Midbrain (tissue), 1 donor: Measurements from ENCODE around the gene STK36.

ENCODE experiments used
- DNase-seq: peaks from one replicate; lab custom pipeline; 2025; lab: John Stamatoyannopoulos, UW

The STK36 gene

DNA sequence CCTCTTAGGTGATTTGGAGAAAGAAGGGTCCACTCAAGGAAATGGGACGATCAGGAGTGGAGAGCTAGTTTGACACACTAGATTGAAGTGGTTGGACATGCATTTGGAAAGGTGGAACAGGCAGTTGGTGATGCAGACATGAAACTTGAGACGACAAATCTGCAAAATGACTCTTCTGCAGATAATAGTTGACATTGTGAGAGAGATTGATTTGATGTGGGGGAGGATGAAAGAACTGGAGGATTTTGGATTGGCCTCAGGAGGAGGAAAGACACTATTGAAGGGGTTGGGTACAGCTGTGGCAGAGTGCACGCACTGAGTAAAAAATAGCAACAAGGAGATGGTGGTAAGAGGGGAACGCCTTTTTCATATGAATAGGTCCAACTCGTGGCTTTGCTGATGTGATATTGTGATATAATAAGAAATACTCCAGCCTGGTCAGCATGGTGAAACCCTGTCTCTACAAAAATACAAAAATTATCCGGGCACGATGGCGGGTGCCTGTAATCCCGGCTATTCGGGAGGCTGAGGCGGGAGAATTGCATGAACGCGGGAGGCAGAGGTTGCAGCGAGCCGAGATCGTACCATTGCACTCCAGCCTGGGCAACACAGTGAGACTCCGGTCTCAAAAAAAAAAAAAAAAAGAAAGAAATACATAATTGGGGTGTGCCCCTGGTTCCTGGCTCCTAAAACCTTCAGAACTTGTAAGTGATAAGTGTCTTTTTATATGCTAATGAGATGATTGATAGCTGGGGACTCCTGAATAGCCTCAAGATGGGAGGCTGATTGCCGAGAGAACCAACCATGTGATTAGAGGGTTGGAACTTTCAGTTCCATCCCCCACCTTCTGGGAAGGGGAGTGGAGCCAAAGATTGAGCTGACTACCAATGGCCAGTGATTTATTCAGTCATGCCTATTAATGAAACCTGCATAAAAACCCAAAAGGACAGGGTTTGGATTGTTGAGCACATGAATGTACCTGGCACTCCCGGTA is 48.5 kb downstream of the STK36 start:
- no peak for DNase-seq

GRCh38 chr2:218721488-218721887 is 49.6 kb downstream of the STK36 start:
- no peak for DNase-seq

- no peak for DNase-seq
These were observed 50.0 kb downstream of the STK36 start for GRCh38 chr2:218721934-218722333.

GRCh38 chr2:218722419-218722818 is 50.5 kb downstream of the STK36 start:
- no peak for DNase-seq

- DNase-seq: no peak
These were observed 51.2 kb downstream of the STK36 start for GRCh38 chr2:218722876-218723785.

GRCh38 chr2:218726004-218726574 is 54.2 kb downstream of the STK36 start:
- DNase-seq: no peak

DNA sequence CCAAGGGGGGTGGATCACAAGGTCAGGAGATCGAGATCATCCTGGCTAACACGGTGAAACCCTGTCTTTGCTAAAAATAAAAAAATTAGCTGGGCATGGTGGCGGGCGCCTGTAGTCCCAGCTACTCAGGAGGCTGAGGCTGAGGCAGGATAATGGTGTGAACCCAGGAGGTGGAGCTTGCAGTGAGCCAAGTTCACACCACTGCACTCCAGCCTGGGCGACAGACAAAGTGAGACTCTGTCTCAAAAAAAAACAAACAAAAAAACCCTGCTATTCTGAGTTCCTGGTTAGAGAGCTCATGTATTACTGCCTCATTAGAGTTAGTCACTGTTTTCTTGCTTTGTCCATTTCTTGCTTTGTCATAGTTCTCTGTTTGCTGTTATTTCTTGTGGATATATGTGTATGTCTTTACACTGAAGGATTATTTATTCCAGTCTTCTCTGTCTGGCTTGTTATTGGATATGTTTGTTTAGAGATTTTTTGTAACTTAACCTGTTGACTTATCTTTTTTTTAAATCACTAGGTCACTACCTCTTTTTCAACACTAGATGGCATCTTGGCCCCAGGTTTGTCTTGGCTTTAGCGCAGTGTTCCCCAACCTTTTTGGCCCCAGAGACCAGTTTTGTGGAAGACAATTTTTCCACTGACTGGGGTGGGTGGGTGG is 55.7 kb downstream of the STK36 start:
- no peak for DNase-seq

GRCh38 chr2:218729640-218730039 is 57.8 kb downstream of the STK36 start:
- DNase-seq: no peak

GRCh38 chr2:218732052-218732760 is 60.3 kb downstream of the STK36 start:
- DNase-seq: no peak

DNA sequence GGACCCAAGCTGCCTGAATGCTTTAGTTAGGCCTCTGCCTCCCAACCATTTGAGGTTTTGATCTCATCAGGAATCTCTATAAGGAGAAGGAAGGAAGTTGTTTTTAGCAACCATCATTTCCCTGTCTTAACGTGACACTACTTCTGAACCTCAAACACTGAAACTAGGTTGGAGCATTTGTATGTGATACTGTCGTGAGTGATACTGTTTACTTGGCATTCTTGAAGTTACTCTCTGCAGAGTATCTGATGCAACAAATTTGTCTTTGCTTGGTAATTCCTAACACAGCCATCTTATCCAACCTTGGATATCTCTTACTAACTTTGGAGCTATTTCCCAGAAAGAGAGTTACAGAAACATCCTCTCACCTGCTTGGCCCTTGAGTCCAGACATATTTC is 60.9 kb downstream of the STK36 start:
- no peak for DNase-seq

DNA sequence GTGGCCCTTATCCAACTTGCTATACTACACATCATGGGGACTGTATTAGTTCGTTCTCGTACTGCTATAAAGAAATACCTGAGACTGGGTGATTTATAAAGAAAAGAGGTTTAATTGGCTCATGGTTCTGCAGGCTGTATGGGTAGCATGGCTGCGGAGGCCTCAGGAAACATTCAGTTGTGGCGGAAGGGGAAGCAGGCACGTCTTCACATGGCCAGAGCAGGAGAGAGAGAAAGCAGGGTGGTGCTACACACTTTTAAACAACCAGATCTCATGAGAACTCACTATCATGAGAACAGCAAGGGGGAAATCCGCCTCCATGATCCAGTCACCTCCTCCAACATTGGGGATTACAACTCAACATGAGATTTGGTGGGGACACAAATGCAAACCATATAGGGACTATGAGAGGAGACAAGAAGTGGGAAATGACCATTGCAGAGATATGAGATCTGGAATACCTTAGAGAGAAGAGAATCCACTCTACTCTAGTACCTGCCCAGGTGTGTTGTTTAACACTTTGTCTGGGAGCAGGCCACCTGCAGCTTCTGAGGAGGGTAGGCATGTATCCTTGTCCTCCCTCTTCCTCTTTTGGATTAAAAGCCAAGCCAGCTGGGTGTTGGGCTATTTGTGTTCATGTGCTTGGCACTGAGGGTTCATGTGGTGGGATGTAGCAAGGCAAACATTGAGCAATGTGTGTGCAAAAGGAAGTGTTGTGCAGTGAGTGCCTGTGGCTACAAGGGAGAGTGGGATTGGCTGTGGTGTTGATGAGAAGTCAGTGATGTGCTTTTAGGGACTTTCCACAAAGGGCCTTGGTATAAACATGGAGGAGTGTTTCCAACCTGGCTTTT is 61.5 kb downstream of the STK36 start:
- DNase-seq: peak; percentile 53

DNA sequence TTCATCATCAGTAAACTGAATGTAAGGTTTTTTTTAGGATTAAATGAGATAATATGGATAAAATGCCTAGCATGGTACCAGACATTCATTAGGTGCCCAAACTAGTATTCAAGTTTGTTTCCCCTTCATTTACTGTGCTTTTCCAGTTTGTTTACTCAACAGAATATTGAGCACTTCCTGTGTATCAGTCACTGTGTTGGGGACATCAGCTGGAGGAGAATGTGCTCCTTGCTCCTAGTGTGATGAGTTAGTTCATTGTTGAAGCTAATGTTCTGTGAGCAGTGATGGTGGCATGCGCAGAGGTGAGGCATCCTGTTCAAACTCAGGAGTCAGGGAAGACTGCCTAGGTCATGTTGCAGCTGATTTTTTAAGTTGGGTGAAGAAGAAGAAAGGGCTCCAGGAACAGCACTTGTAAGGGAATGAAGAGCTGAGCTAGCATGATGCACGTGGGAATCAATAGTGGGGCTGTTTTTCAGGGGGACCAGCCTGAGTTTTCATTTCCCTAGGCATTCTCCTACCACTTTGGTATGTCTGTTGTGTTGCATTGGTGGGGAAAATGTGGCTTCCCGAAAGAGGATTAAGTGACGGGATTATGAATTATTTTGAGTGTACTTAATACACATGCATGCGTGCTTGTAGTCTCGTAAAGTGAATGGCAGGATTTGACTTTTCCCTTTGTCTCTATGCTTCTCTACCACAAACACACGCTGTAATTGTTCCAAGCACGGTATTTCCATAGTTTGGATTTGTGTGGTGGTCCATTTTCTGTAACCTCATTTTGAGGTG is 62.5 kb downstream of the STK36 start:
- no peak for DNase-seq

GRCh38 chr2:218736531-218736930 is 64.6 kb downstream of the STK36 start:
- DNase-seq: no peak

- no peak for DNase-seq
These were observed 71.2 kb downstream of the STK36 start for GRCh38 chr2:218743068-218743467.

DNA sequence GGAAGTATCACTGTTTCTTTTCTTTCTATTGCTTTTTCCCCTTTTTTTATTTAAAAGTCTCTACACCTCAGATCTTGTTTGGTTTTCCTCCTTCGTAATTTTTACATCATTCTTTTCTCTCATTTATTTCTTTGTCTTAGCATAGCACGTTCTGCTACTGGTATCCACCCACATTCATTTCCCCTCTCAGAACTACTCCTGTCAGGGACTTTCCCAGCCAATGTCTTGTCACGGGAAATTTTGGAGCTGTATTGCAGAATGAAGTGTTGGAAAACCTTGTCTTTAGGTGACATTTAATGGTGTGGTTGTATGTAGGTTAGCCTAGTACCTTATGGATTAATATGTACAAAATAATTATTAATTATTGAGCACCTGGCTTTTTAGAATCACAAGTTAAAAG is 72.7 kb downstream of the STK36 start:
- no peak for DNase-seq

- DNase-seq: no peak
These were observed 73.3 kb downstream of the STK36 start for GRCh38 chr2:218745160-218745558.

DNA sequence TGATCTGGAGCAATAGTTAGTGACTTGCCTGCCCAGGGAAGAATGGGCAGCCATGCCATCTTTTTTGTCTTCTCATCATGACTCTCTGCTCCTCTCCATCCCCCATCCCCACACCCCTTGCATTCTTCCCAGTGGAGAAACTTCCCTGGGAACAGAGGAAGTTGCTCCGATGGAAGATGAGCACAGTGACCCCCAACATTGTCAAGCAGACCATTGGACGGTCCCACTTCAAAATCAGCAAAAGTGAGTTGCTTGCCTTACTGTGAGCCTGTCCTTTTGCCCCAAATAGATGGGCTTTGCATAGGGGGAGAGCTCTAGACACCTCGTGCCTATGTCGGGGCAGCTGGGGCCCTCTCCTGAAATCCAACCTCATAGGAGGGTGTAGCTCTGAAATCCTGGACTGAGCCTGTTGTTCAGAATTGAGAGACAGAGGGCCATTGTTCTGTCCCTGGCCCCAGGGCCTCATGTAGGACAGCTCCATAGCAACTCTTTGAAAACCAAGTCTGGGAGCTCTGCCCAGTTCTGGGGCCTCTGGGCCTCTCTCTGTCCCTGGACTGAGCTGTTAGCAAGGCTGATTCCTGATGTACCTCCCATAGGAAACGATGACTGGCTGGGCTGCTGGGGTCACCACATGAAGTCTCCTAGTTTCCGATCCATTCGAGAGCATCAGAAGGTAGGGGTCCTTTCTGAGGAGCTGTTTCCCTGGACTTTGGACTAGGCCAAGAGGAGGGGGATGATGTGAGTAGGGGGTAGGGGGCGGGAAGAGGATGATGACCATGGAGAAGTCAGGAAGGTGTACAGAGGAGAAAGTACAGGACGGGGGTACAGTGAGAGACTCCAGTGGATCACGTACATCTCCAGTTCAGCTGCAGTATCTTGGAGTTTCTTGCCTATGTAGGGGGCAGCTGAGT is 73.9 kb downstream of the STK36 start:
- peak; percentile 97 for DNase-seq

- no peak for DNase-seq
These were observed 74.5 kb downstream of the STK36 start for GRCh38 chr2:218746470-218746795.
